Mucosa of stomach (tissue), 1 donor: Measurements from ENCODE around the gene ADAMTSL3.

Experiments
- H3K27me3 ChIP-seq: one replicate; pipeline ENCODE4 v1.7.0; 2013; ENCODE audit warnings: mild to moderate bottlenecking, low read length; ENCODE audit not compliant: control insufficient read depth, insufficient read depth
- H3K36me3 ChIP-seq: one replicate; pipeline ENCODE4 v1.7.0; 2013; ENCODE audit warnings: low read length; ENCODE audit not compliant: control insufficient read depth, insufficient read depth
- H3K4me1 ChIP-seq: one replicate; pipeline ENCODE4 v1.7.0; 2013; ENCODE audit warnings: mild to moderate bottlenecking, low read length; ENCODE audit not compliant: control insufficient read depth, insufficient read depth
- H3K4me3 ChIP-seq: one replicate; pipeline ENCODE4 v1.7.0; 2013; ENCODE audit warnings: low read length
- H3K9ac ChIP-seq: one replicate; pipeline ENCODE4 v1.7.0; 2013; ENCODE audit warnings: mild to moderate bottlenecking, low read length, moderate library complexity
- H3K9me3 ChIP-seq: one replicate; pipeline ENCODE4 v1.7.0; 2013; ENCODE audit warnings: mild to moderate bottlenecking, low read length, moderate library complexity; ENCODE audit not compliant: control insufficient read depth
- donor health status: Pancreatic carcinoma.

ADAMTSL3 gene

DNA sequence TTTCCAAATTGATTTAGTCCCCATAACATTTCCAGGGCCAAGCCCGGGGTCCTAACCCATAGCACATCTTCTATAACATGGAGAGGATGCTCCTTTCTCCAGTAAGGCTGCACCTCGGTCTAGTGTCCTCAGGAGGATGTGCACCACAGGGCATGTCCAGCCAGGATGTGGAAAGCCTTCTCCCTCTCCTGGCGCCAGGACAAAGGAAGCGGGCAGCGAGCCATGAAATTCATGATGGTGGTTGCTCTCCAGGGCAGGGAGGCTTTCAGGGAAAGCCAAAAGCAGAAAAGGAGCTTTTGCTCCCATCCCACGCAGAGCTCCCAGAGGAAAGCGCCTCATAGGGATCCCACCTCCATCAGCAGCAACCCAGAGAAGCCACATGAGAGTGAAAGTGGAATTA, 220.0 kb downstream of the ADAMTSL3 start:
- Histone ChIP-seq H3K4me1 (no peaks in the 10 kb centered on the region), H3K27me3 (no peaks in the 10 kb centered on the region), H3K36me3 (no peaks in the 10 kb centered on the region), H3K9ac (no peak overlapping the region), H3K9me3 (no peaks in the 10 kb centered on the region), H3K4me3 (no peak overlapping the region)

- Histone ChIP-seq H3K27me3 (no peaks in the 10 kb centered on the region), H3K4me3 (no peak overlapping the region), H3K4me1 (no peaks in the 10 kb centered on the region), H3K9ac (no peak overlapping the region), H3K36me3 (no peaks in the 10 kb centered on the region), H3K9me3 (no peaks in the 10 kb centered on the region)
Observed at GRCh38 chr15:83880529-83880928, 226.6 kb downstream of the ADAMTSL3 start.

GRCh38 chr15:83881156-83881555, 227.2 kb downstream of the ADAMTSL3 start:
- no peaks in the 10 kb centered on the region for H3K9me3 ChIP-seq
- no peaks in the 10 kb centered on the region for H3K4me1 ChIP-seq
- no peaks in the 10 kb centered on the region for H3K36me3 ChIP-seq
- H3K9ac ChIP-seq, result no peak overlapping the region
- H3K4me3 ChIP-seq, result no peak overlapping the region
- H3K27me3 ChIP-seq, result no peaks in the 10 kb centered on the region

- Histone ChIP-seq H3K9me3 (no peaks in the 10 kb centered on the region), H3K9ac (no peak overlapping the region), H3K4me1 (no peaks in the 10 kb centered on the region), H3K27me3 (no peaks in the 10 kb centered on the region), H3K4me3 (no peak overlapping the region), H3K36me3 (no peaks in the 10 kb centered on the region)
Observed at GRCh38 chr15:83886321-83886720, 232.4 kb downstream of the ADAMTSL3 start.

DNA sequence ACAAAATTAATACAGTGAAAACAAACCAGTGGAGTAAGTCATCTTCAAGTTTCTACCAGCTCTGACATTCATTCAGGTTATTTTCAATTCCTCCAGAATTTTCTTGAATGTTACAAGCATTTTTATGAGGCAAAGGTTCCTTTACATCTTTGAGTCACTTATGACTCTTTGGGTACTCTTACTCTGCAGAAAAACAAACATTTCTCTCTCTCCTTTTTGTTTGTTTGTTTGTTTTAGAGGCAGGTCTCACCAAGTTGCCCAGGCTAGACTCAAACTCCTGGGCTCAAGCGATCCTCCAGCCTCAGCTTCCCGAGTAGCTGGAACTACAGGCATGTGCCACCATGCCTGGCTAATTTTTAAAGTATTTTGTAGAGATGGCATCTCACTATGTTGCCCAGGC, 233.5 kb downstream of the ADAMTSL3 start:
- no peak overlapping the region for H3K9ac ChIP-seq
- H3K4me3 ChIP-seq, result no peak overlapping the region
- no peaks in the 10 kb centered on the region for H3K4me1 ChIP-seq
- H3K9me3 ChIP-seq, result no peaks in the 10 kb centered on the region
- no peaks in the 10 kb centered on the region for H3K27me3 ChIP-seq
- H3K36me3 ChIP-seq, result no peaks in the 10 kb centered on the region

DNA sequence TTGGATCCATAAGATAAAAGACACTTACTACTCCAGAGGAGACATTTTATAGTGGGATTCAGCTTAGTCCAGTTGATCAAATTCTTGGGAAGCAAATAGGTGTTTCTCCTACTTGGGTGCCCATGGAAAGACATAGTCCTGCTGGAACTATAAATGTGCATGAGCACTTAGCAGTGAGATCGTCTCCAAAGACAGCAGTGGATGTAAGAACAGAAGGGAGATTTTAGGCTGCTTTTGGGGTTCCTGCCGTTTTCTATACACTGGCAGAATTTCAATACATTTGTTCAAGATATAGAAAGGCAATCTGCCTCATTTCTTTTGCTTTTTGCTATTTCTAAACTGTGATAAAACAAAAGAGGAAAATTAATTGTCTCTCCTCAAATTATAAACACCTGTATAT, 234.0 kb downstream of the ADAMTSL3 start:
- Histone ChIP-seq H3K27me3 (no peaks in the 10 kb centered on the region), H3K9me3 (no peaks in the 10 kb centered on the region), H3K36me3 (no peaks in the 10 kb centered on the region), H3K4me3 (no peak overlapping the region), H3K9ac (no peak overlapping the region), H3K4me1 (no peaks in the 10 kb centered on the region)

DNA sequence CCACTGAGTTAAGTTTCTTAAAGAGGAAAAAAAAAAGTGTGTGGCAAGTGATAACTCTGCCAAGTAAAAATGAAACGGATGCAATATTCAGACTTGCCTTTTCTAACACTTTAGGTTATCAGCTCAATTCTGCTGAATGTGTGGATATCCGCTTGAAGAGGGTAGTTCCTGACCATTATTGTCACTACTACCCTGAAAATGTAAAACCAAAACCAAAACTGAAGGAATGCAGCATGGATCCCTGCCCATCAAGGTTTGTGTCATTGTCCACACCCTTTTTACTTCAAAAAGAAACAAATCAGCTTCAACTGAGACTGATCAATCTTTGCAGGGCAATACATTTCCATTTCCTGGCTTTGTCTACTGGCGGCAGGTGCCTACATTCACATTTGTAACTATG, 236.1 kb downstream of the ADAMTSL3 start:
- H3K4me1 ChIP-seq, result no peaks in the 10 kb centered on the region
- H3K9me3 ChIP-seq, result no peaks in the 10 kb centered on the region
- no peaks in the 10 kb centered on the region for H3K36me3 ChIP-seq
- no peak overlapping the region for H3K4me3 ChIP-seq
- H3K27me3 ChIP-seq, result no peaks in the 10 kb centered on the region
- H3K9ac ChIP-seq, result no peak overlapping the region

GRCh38 chr15:83890587-83890986, 236.7 kb downstream of the ADAMTSL3 start:
- Histone ChIP-seq H3K4me3 (no peak overlapping the region), H3K36me3 (no peaks in the 10 kb centered on the region), H3K9ac (no peak overlapping the region), H3K9me3 (no peaks in the 10 kb centered on the region), H3K4me1 (no peaks in the 10 kb centered on the region), H3K27me3 (no peaks in the 10 kb centered on the region)

GRCh38 chr15:83892498-83892897, 238.6 kb downstream of the ADAMTSL3 start:
- H3K36me3 ChIP-seq, result no peaks in the 10 kb centered on the region
- H3K9ac ChIP-seq, result no peak overlapping the region
- no peaks in the 10 kb centered on the region for H3K9me3 ChIP-seq
- H3K4me3 ChIP-seq, result no peak overlapping the region
- H3K4me1 ChIP-seq, result no peaks in the 10 kb centered on the region
- no peaks in the 10 kb centered on the region for H3K27me3 ChIP-seq

DNA sequence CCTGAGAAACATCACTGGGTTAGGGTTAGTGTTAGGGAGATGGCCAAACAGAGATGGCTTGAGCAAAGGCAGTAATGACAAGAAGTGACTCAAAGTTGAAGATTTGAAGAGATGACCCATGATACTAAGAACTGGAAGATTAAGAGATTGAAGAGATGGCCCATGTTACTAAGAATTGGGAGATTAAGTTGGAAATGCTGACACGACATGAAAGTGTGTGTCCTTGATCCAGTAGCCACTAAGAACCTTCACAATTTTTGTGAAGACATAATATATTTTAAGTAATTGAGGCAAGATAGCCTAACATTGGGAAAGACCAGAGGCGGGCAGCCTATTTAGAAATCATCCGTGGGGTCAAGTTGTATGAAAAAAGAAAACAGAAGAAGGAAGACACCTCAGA, 239.4 kb downstream of the ADAMTSL3 start:
- Histone ChIP-seq H3K27me3 (no peaks in the 10 kb centered on the region), H3K4me3 (no peak overlapping the region), H3K9ac (no peak overlapping the region), H3K4me1 (no peaks in the 10 kb centered on the region), H3K9me3 (no peaks in the 10 kb centered on the region), H3K36me3 (no peaks in the 10 kb centered on the region)

GRCh38 chr15:83897037-83897436, 243.1 kb downstream of the ADAMTSL3 start:
- Histone ChIP-seq H3K36me3 (no peaks in the 10 kb centered on the region), H3K9me3 (no peaks in the 10 kb centered on the region)

DNA sequence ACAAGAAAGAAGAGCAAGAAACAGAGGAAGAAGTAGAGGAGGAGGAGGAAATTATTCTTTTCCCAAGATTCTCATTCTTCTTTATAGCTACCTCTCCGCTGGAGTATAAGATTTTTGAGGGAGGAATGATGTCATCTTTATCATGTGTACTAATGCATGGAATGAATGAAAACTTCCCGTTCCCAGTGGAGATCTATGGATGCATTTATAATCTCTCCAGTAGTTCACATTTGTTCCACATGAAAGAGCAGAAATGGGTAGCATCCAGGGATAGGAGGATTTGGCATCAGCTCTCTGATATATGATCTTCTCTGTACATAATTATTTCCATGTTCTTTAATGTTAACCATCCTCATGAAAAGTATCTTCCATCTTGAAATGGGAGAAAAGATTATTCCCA, 244.4 kb downstream of the ADAMTSL3 start:
- H3K4me1 ChIP-seq, result no peaks in the 10 kb centered on the region
- no peaks in the 10 kb centered on the region for H3K36me3 ChIP-seq
- H3K9ac ChIP-seq, result no peak overlapping the region
- no peaks in the 10 kb centered on the region for H3K9me3 ChIP-seq
- no peak overlapping the region for H3K4me3 ChIP-seq
- no peaks in the 10 kb centered on the region for H3K27me3 ChIP-seq

More at GRCh38 chr15:83897037-83897436, 243.1 kb downstream of the ADAMTSL3 start:
- Histone ChIP-seq H3K4me3 (no peak overlapping the region), H3K27me3 (no peaks in the 10 kb centered on the region), H3K4me1 (no peaks in the 10 kb centered on the region), H3K9ac (no peak overlapping the region)

- Histone ChIP-seq H3K27me3 (no peaks in the 10 kb centered on the region), H3K9ac (no peak overlapping the region), H3K9me3 (no peaks in the 10 kb centered on the region), H3K36me3 (no peaks in the 10 kb centered on the region), H3K4me1 (no peaks in the 10 kb centered on the region), H3K4me3 (no peak overlapping the region)
Observed at GRCh38 chr15:83899670-83900069, 245.7 kb downstream of the ADAMTSL3 start.
